Prostate gland (tissue), 2 donors: Measurements from ENCODE around the gene ARFRP1. TPM values are rescaled to one million over a fixed set of nuclear protein-coding genes. Genes with fewer than 3 reads are reported as not detected.

ENCODE experiments used
- DNase-seq: peaks from one replicate; pipeline ENCODE4 v3.0.0-alpha.2; 2019; ENCODE audit warnings: low spot score
- H3K27ac ChIP-seq, 2 donors: fragments of 200-600 bp; sonication (generic); 2 replicates each; pipeline ENCODE4 v1.5.1; 2017 to 2019
- H3K27me3 ChIP-seq: fragments of 200-600 bp; sonication (generic); replicated peaks from 2 replicates; pipeline ENCODE4 v1.5.1; 2019; ENCODE audit not compliant: insufficient read depth
- H3K36me3 ChIP-seq, 2 donors: fragments of 200-600 bp; sonication (generic); 1 replicate in 1 of 2; 2 replicates in 1 of 2; pipeline versions ENCODE4 v1.5.1 to v1.8.1; 2017 to 2019
- H3K4me1 ChIP-seq: fragments of 200-600 bp; sonication (generic); replicated peaks from 2 replicates; pipeline ENCODE4 v1.5.1; 2019
- H3K4me3 ChIP-seq, 2 donors: fragments of 200-600 bp; sonication (generic); 2 replicates each; pipeline ENCODE4 v1.5.1; 2017 to 2019
- H3K9me3 ChIP-seq: fragments of 200-600 bp; sonication (generic); 2 replicates; pipeline ENCODE4 v1.5.1; 2017
- CTCF ChIP-seq, 4 experiments: fragments of 200-600 bp in 2 of 4; fragments of 450-650 bp in 2 of 4; sonication (generic) in 2 of 4; IDR thresholded peaks; 1 replicate in 3 of 4; 2 replicates in 1 of 4; pipeline ENCODE4 v1.5.1; 2016 to 2019; ENCODE audit warnings: antibody characterized with exemption in 4 of 4, mild to moderate bottlenecking in 2 of 4, moderate library complexity in 2 of 4
- POLR2A ChIP-seq: fragments of 450-650 bp; IDR thresholded peaks from one replicate; pipeline ENCODE4 v1.6.1; 2016; ENCODE audit warnings: antibody characterized with exemption, mild to moderate bottlenecking
- POLR2AphosphoS5 ChIP-seq: sonication (generic); formaldehyde crosslinking; IDR thresholded peaks from one replicate; pipeline ENCODE4 v1.6.1; 2017; ENCODE audit warnings: antibody characterized with exemption
- WGBS: methylation state at CpG from one replicate; pipeline ENCODE4 v1.1.5; 2018; 5-methylcytosine and 5-hydroxymethylcytosine counted together
- intact Hi-C: fragments of 100-400 bp; cut with DNase I; formaldehyde crosslinking; loops from one replicate; pipeline ENCODE4 v1.14.2; 2022
- total RNA-seq, 2 donors: library from RNA; depleted of rRNA; stranded (reverse); fragments of >200 nt; gene quantifications; one replicate each; pipeline ENCODE4 v1.1.0, GENCODE V29; 2016

ARFRP1 gene
- total RNA-seq, result 10 to 100 TPM; 36.8 to 50.8 TPM

- peak within 1 kb of the TSS; percentile 70 to 73 for H3K27ac ChIP-seq
- DNase-seq, result peak; percentile 73
- peaks cover 17% of the 10 kb centered on the region for H3K4me1 ChIP-seq
- intact Hi-C loops, result loop anchor here (2.0 to 5.0 kb wide), 2 partner anchors 31 to 50 kb away; partner anchors contain the start of genes RTEL1 and SLC2A4RG
- H3K4me3 ChIP-seq, result peak within 1 kb of the TSS; percentile 84 to 91
- TF ChIP-seq POLR2A, result peak; percentile 56
- peak in 1 of 4 experiments; percentile 24 for TF ChIP-seq CTCF (IDR thresholded peaks at IDR 0.05)
- TF ChIP-seq POLR2AphosphoS5, result peak; percentile 79
- under 1% methylated on average over 57 of the region's 98 CpGs for WGBS
- H3K9me3 ChIP-seq, result no peaks in the 10 kb centered on the region
- H3K36me3 ChIP-seq, result peaks cover 0 to 23% of the 10 kb centered on the region in 2 donors
- no peaks in the 10 kb centered on the region for H3K27me3 ChIP-seq
These were observed at the start of gene ARFRP1, which contains the start of gene ZGPAT for GRCh38 chr20:63707558-63708300. Gene ARFRP1 (minus strand): TSS chr20:63707976. CDS start chr20:63707091, 885 bp downstream. Gene ZGPAT (plus strand): TSS chr20:63708039. CDS start chr20:63708581, 542 bp downstream.

- 49% methylated on average over 8 of the region's 8 CpGs for WGBS
- Histone ChIP-seq H3K27ac (no peak overlapping the region), H3K36me3 (no peaks in the 10 kb centered on the region), H3K27me3 (no peaks in the 10 kb centered on the region), H3K4me3 (no peak overlapping the region), H3K9me3 (no peaks in the 10 kb centered on the region), H3K4me1 (no peaks in the 10 kb centered on the region)
- no peak for TF ChIP-seq POLR2AphosphoS5
- TF ChIP-seq POLR2A, result no peak
- TF ChIP-seq CTCF (IDR thresholded peaks at IDR 0.05), result no peak
- intact Hi-C loops, result no loop called here
- no peak for DNase-seq
These were observed 48.8 kb upstream of the ARFRP1 start for GRCh38 chr20:63756648-63756991.

- Histone ChIP-seq H3K27ac (no peak overlapping the region), H3K36me3 (no peaks in the 10 kb centered on the region), H3K4me1 (no peaks in the 10 kb centered on the region), H3K9me3 (no peaks in the 10 kb centered on the region), H3K4me3 (no peak overlapping the region), H3K27me3 (no peaks in the 10 kb centered on the region)
- no peak for TF ChIP-seq POLR2A
- no peak for TF ChIP-seq POLR2AphosphoS5
- TF ChIP-seq CTCF (IDR thresholded peaks at IDR 0.05), result no peak
- intact Hi-C loops, result no loop called here
- 73% methylated on average over 18 of the region's 18 CpGs for WGBS
- no peak for DNase-seq
These were observed 48.3 kb upstream of the ARFRP1 start for GRCh38 chr20:63755933-63756647.

- TF ChIP-seq POLR2A (no peak), CTCF (IDR thresholded peaks at IDR 0.05) (no peak), POLR2AphosphoS5 (no peak)
- Histone ChIP-seq H3K4me1 (no peaks in the 10 kb centered on the region), H3K9me3 (no peaks in the 10 kb centered on the region), H3K36me3 (no peaks in the 10 kb centered on the region), H3K27ac (no peak overlapping the region), H3K27me3 (no peaks in the 10 kb centered on the region), H3K4me3 (no peak overlapping the region)
- intact Hi-C loops, result no loop called here
- WGBS, result 67% methylated on average over 16 of the region's 16 CpGs
- DNase-seq, result no peak
These were observed 46.2 kb upstream of the ARFRP1 start for GRCh38 chr20:63754008-63754407.
